ENCODE results near the gene RNASE7.

Gene RNASE7

GRCh38 chr14:21089271-21089670, 47.1 kb downstream of the RNASE7 start:
- no peak for DNase-seq

GRCh38 chr14:21089877-21090193, 47.7 kb downstream of the RNASE7 start:
- DNase-seq = no peak

GRCh38 chr14:21090194-21090939, 48.2 kb downstream of the RNASE7 start:
- DNase-seq = no peak

- no peak for DNase-seq
These were observed 48.9 kb downstream of the RNASE7 start for GRCh38 chr14:21090940-21091663.

GRCh38 chr14:21091821-21092272, 49.7 kb downstream of the RNASE7 start:
- DNase-seq = no peak

GRCh38 chr14:21092273-21093011, 50.3 kb downstream of the RNASE7 start:
- peak; percentile 38 for DNase-seq

GRCh38 chr14:21093018-21093417, 50.9 kb downstream of the RNASE7 start:
- DNase-seq = no peak

Data from KG1 (cell line).